H1 (cell line): ENCODE data around the gene LTO1. TPM values are rescaled to one million over a fixed set of nuclear protein-coding genes. Genes with fewer than 3 reads are reported as not detected.

Experiments
- HDAC6 ChIP-seq: IDR thresholded peaks from one replicate; pipeline ENCODE4 v1.7.1; 2012; ENCODE audit warnings: low read depth, mild to moderate bottlenecking, inconsistent platforms, low read length, moderate library complexity
- KDM4A ChIP-seq: IDR thresholded peaks from one replicate; pipeline ENCODE4 v1.7.1; 2012; ENCODE audit warnings: low read depth, mild to moderate bottlenecking, moderate library complexity, low read length, inconsistent platforms; ENCODE audit not compliant: severe bottlenecking
- SIX5 ChIP-seq: IDR thresholded peaks from 2 replicates; pipeline ENCODE4 v1.6.1; 2011; ENCODE audit warnings: mild to moderate bottlenecking, low read depth, low read length
- SRF ChIP-seq: IDR thresholded peaks from 2 replicates; pipeline ENCODE4 v1.6.1; 2011; ENCODE audit warnings: mild to moderate bottlenecking, low read depth, low read length, moderate library complexity
- YY1 ChIP-seq: IDR thresholded peaks from 2 replicates; pipeline ENCODE4 v1.6.1; 2011; ENCODE audit warnings: low read depth, mild to moderate bottlenecking, low read length
- polyA plus RNA-seq, 7 experiments: library from polyadenylated mRNA; depleted of rRNA in 3 of 7; stranded (reverse) in 5 of 7; unstranded in 2 of 7; fragments of >200 nt in 5 of 7; fragments of 200-250 nt in 2 of 7; gene quantifications; 1 replicate in 5 of 7; 2 replicates in 1 of 7; 4 replicates in 1 of 7; pipeline versions ENCODE4 v1.2.1 to v1.2.3, GENCODE V29; 2011 to 2013; ENCODE audit warnings: missing spikeins in 2 of 7, mixed read lengths in 2 of 7
- total RNA-seq: library from RNA; stranded (reverse); fragmentation: NEBNext Ultra II Directional; extraction: Animal tissue kit (Norgen Biotek cat#: 25700); gene quantifications from 2 replicates; pipeline ENCODE4 v1.2.1, GENCODE V29; 2021
- TF ChIP-seq, protein P1 (sequence below): fragments of 300-600 bp; sonication (generic); IDR thresholded peaks from 2 replicates; pipeline ENCODE4 v1.7.1; 2012; ENCODE audit warnings: low read length, moderate library complexity, mild to moderate bottlenecking, inconsistent platforms; ENCODE audit not compliant: insufficient replicate concordance
- TF ChIP-seq, protein P2 (sequence below): IDR thresholded peaks from 2 replicates; pipeline ENCODE4 v1.6.1; 2012; ENCODE audit warnings: inconsistent platforms
- TF ChIP-seq, protein P3 (sequence below): IDR thresholded peaks from 2 replicates; pipeline ENCODE4 v1.6.1; 2011; ENCODE audit warnings: low read depth, mild to moderate bottlenecking, low read length; ENCODE audit not compliant: insufficient read depth

The LTO1 gene
- total and polyA plus RNA-seq, 2 of the 8 experiments (the other 6 are each of a cell fraction or from before 2014, with no cell fraction given): 15.4 to 21.3 TPM

DNA sequence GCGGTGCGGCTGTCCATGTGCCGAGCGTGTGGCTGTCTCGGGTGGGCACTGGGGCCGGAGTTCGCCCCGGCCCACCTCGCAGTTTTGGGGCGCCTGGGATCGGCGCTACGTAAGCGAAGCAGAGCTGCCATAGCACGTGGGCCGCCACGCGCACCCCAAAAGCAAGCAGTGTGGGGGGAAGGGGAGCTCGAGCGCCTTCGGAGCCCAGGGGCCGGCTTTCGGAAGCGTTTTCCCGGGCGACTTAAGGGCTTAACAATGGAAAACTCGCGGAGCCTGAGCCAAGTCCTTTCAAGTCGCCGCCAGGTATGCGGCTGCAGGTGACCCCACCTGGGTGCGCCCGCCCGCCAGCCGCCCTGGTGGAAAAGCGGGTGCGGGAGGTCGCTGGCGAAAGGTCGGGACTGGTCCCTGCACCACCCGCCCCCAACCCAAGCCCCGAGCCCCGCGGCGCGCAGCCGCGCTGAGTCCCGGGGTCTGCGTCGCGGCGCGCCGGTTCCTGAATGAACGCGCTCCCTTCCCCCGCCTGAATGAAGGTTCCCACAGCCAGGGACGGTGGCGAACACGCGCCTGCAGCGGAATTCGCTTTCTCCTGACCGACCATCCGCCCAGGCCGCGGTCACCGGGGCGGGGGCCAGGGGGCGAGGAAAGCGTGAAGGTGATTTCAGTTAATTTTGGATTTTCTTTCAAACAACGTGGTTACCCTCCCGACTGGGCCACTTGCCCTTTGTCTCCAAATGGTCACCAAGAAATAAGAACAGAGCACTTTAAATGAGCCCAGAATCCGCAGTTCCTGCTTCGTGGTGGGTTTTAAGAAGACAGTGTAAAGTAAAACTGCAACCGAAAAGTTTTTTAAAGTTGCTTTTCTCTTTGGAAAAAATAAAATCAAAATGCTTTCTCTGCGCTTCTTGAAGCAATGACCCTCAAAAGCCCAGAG, 36.9 kb downstream of the LTO1 start (continued):
- TF ChIP-seq, protein P1, sequence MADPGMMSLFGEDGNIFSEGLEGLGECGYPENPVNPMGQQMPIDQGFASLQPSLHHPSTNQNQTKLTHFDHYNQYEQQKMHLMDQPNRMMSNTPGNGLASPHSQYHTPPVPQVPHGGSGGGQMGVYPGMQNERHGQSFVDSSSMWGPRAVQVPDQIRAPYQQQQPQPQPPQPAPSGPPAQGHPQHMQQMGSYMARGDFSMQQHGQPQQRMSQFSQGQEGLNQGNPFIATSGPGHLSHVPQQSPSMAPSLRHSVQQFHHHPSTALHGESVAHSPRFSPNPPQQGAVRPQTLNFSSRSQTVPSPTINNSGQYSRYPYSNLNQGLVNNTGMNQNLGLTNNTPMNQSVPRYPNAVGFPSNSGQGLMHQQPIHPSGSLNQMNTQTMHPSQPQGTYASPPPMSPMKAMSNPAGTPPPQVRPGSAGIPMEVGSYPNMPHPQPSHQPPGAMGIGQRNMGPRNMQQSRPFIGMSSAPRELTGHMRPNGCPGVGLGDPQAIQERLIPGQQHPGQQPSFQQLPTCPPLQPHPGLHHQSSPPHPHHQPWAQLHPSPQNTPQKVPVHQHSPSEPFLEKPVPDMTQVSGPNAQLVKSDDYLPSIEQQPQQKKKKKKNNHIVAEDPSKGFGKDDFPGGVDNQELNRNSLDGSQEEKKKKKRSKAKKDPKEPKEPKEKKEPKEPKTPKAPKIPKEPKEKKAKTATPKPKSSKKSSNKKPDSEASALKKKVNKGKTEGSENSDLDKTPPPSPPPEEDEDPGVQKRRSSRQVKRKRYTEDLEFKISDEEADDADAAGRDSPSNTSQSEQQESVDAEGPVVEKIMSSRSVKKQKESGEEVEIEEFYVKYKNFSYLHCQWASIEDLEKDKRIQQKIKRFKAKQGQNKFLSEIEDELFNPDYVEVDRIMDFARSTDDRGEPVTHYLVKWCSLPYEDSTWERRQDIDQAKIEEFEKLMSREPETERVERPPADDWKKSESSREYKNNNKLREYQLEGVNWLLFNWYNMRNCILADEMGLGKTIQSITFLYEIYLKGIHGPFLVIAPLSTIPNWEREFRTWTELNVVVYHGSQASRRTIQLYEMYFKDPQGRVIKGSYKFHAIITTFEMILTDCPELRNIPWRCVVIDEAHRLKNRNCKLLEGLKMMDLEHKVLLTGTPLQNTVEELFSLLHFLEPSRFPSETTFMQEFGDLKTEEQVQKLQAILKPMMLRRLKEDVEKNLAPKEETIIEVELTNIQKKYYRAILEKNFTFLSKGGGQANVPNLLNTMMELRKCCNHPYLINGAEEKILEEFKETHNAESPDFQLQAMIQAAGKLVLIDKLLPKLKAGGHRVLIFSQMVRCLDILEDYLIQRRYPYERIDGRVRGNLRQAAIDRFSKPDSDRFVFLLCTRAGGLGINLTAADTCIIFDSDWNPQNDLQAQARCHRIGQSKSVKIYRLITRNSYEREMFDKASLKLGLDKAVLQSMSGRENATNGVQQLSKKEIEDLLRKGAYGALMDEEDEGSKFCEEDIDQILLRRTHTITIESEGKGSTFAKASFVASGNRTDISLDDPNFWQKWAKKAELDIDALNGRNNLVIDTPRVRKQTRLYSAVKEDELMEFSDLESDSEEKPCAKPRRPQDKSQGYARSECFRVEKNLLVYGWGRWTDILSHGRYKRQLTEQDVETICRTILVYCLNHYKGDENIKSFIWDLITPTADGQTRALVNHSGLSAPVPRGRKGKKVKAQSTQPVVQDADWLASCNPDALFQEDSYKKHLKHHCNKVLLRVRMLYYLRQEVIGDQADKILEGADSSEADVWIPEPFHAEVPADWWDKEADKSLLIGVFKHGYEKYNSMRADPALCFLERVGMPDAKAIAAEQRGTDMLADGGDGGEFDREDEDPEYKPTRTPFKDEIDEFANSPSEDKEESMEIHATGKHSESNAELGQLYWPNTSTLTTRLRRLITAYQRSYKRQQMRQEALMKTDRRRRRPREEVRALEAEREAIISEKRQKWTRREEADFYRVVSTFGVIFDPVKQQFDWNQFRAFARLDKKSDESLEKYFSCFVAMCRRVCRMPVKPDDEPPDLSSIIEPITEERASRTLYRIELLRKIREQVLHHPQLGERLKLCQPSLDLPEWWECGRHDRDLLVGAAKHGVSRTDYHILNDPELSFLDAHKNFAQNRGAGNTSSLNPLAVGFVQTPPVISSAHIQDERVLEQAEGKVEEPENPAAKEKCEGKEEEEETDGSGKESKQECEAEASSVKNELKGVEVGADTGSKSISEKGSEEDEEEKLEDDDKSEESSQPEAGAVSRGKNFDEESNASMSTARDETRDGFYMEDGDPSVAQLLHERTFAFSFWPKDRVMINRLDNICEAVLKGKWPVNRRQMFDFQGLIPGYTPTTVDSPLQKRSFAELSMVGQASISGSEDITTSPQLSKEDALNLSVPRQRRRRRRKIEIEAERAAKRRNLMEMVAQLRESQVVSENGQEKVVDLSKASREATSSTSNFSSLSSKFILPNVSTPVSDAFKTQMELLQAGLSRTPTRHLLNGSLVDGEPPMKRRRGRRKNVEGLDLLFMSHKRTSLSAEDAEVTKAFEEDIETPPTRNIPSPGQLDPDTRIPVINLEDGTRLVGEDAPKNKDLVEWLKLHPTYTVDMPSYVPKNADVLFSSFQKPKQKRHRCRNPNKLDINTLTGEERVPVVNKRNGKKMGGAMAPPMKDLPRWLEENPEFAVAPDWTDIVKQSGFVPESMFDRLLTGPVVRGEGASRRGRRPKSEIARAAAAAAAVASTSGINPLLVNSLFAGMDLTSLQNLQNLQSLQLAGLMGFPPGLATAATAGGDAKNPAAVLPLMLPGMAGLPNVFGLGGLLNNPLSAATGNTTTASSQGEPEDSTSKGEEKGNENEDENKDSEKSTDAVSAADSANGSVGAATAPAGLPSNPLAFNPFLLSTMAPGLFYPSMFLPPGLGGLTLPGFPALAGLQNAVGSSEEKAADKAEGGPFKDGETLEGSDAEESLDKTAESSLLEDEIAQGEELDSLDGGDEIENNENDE: no peak
- TF ChIP-seq HDAC6: no peak
- TF ChIP-seq, protein P2, sequence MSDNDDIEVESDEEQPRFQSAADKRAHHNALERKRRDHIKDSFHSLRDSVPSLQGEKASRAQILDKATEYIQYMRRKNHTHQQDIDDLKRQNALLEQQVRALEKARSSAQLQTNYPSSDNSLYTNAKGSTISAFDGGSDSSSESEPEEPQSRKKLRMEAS: peak; percentile 80
- TF ChIP-seq, protein P3, sequence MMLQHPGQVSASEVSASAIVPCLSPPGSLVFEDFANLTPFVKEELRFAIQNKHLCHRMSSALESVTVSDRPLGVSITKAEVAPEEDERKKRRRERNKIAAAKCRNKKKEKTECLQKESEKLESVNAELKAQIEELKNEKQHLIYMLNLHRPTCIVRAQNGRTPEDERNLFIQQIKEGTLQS: no peak
- TF ChIP-seq YY1: 0 out of 2 replicates have a peak, but pooled peaks have one; percentile 24
- no peak for TF ChIP-seq SIX5
- no peak for TF ChIP-seq KDM4A
- TF ChIP-seq SRF: no peak
